Neural cell (in vitro differentiated cells): ENCODE measurements around the gene CDK5RAP2.

Experiments used
- EP300 ChIP-seq: fragments of 450-650 bp; conservative IDR thresholded peaks from 2 replicates; pipeline ENCODE4 v1.6.1; 2014; ENCODE audit warnings: antibody characterized with exemption, mild to moderate bottlenecking, moderate library complexity; ENCODE audit not compliant: poor library complexity, severe bottlenecking
- MXI1 ChIP-seq: fragments of 450-650 bp; conservative IDR thresholded peaks from 2 replicates; pipeline ENCODE4 v1.6.1; 2014; ENCODE audit warnings: antibody characterized with exemption, mild to moderate bottlenecking; ENCODE audit not compliant: poor library complexity, severe bottlenecking
- POLR2AphosphoS5 ChIP-seq: IDR thresholded peaks from 2 replicates; pipeline ENCODE4 v1.6.1; 2012
- TF ChIP-seq, protein P1 (sequence below): fragments of 450-650 bp; IDR thresholded peaks from 2 replicates; pipeline ENCODE4 v1.5.1; 2014; ENCODE audit warnings: antibody characterized with exemption, mild to moderate bottlenecking, moderate library complexity; ENCODE audit not compliant: poor library complexity, severe bottlenecking
- TF ChIP-seq, protein P2 (sequence below): IDR thresholded peaks from 2 replicates; pipeline ENCODE4 v1.6.1; 2012; ENCODE audit warnings: borderline replicate concordance

DNA sequence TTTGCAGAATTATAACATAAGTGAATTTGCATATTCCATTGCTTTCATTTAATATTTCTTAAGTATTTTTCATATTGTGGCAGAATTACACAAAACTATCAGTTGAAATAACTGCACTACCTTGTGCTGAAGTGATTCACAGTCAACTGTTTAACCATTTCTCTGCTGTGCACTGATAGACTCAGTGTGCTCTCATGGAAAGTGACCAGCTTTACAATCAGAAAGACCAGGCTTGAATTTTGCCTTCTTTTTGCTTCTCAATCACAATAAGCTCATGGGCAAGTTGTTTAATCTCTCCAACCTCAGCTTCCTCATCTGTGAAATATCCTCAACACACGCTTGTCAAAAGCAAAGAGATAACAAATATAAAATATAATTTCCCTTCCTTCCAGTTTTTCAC, 18.3 kb downstream of the CDK5RAP2 start:
- TF ChIP-seq POLR2AphosphoS5 (no peak), MXI1 (no peak), EP300 (no peak)
- TF ChIP-seq, protein P1, sequence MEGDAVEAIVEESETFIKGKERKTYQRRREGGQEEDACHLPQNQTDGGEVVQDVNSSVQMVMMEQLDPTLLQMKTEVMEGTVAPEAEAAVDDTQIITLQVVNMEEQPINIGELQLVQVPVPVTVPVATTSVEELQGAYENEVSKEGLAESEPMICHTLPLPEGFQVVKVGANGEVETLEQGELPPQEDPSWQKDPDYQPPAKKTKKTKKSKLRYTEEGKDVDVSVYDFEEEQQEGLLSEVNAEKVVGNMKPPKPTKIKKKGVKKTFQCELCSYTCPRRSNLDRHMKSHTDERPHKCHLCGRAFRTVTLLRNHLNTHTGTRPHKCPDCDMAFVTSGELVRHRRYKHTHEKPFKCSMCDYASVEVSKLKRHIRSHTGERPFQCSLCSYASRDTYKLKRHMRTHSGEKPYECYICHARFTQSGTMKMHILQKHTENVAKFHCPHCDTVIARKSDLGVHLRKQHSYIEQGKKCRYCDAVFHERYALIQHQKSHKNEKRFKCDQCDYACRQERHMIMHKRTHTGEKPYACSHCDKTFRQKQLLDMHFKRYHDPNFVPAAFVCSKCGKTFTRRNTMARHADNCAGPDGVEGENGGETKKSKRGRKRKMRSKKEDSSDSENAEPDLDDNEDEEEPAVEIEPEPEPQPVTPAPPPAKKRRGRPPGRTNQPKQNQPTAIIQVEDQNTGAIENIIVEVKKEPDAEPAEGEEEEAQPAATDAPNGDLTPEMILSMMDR: no peak
- TF ChIP-seq, protein P2, sequence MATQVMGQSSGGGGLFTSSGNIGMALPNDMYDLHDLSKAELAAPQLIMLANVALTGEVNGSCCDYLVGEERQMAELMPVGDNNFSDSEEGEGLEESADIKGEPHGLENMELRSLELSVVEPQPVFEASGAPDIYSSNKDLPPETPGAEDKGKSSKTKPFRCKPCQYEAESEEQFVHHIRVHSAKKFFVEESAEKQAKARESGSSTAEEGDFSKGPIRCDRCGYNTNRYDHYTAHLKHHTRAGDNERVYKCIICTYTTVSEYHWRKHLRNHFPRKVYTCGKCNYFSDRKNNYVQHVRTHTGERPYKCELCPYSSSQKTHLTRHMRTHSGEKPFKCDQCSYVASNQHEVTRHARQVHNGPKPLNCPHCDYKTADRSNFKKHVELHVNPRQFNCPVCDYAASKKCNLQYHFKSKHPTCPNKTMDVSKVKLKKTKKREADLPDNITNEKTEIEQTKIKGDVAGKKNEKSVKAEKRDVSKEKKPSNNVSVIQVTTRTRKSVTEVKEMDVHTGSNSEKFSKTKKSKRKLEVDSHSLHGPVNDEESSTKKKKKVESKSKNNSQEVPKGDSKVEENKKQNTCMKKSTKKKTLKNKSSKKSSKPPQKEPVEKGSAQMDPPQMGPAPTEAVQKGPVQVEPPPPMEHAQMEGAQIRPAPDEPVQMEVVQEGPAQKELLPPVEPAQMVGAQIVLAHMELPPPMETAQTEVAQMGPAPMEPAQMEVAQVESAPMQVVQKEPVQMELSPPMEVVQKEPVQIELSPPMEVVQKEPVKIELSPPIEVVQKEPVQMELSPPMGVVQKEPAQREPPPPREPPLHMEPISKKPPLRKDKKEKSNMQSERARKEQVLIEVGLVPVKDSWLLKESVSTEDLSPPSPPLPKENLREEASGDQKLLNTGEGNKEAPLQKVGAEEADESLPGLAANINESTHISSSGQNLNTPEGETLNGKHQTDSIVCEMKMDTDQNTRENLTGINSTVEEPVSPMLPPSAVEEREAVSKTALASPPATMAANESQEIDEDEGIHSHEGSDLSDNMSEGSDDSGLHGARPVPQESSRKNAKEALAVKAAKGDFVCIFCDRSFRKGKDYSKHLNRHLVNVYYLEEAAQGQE: no peak
